ENCODE results near the gene SIRT7. TPM values are rescaled to one million over a fixed set of nuclear protein-coding genes. Genes with fewer than 3 reads are reported as not detected.

The SIRT7 gene
- total RNA-seq, 1 experiment from 2014 or later, result 24.2 TPM

- no peak for TF ChIP-seq ZBTB43 (CRISPR knock-in tag; IDR thresholded peaks at IDR 0.05)
- TF ChIP-seq ZNF317 (CRISPR knock-in tag; IDR thresholded peaks at IDR 0.05; ENCODE audit: borderline replicate concordance, low read depth), result no peak
Measured at GRCh38 chr17:81879121-81879520, 38.9 kb downstream of the SIRT7 start (continued).

- H3K27me3 Mint-ChIP-seq (ENCODE audit: low read depth), result no peaks in the 10 kb centered on the region
- ChIA-PET POLR2A (no interaction called here), CTCF (no interaction called here)
- TF ChIP-seq KAT7 (CRISPR knock-in tag; IDR thresholded peaks at IDR 0.05; ENCODE audit: borderline replicate concordance) (no peak), SMAD3 (CRISPR knock-in tag; IDR thresholded peaks at IDR 0.05; ENCODE audit: borderline replicate concordance) (no peak)
- H3K4me1 Mint-ChIP-seq, result no peaks in the 10 kb centered on the region
- H3K36me3 Mint-ChIP-seq, result peaks cover 22% of the 10 kb centered on the region
- no peaks in the 10 kb centered on the region for H3K9me3 Mint-ChIP-seq
- DNase-seq (ENCODE audit: low spot score) (no peak), ATAC-seq (no peak)
- no peak overlapping the region for H3K4me3 Mint-ChIP-seq
- no peak overlapping the region for H3K27ac Mint-ChIP-seq
Measured at GRCh38 chr17:81878294-81878693, 39.7 kb downstream of the SIRT7 start.

- ATAC-seq (no peak), DNase-seq (ENCODE audit: low spot score) (no peak)
- Mint-ChIP-seq H3K9me3 (no peaks in the 10 kb centered on the region), H3K4me3 (no peak overlapping the region), H3K27me3 (ENCODE audit: low read depth) (no peaks in the 10 kb centered on the region; the same call in 1 of the 2 replicates), H3K4me1 (no peaks in the 10 kb centered on the region), H3K27ac (no peak overlapping the region), H3K36me3 (peaks cover 18% of the 10 kb centered on the region)
- no peak for TF ChIP-seq AFF4 (CRISPR knock-in tag; IDR thresholded peaks at IDR 0.05; ENCODE audit: borderline replicate concordance)
- TF ChIP-seq PREB (CRISPR knock-in tag; IDR thresholded peaks at IDR 0.05; ENCODE audit: borderline replicate concordance), result no peak
- TF ChIP-seq NFYB (CRISPR knock-in tag; conservative IDR thresholded peaks at IDR 0.05; ENCODE audit: low read depth), result no peak
- TF ChIP-seq RELA (CRISPR knock-in tag; IDR thresholded peaks at IDR 0.05; ENCODE audit: borderline replicate concordance), result no peak
- no peak for TF ChIP-seq ZNF317 (CRISPR knock-in tag; IDR thresholded peaks at IDR 0.05; ENCODE audit: borderline replicate concordance, low read depth)
- TF ChIP-seq ARID4B (CRISPR knock-in tag; IDR thresholded peaks at IDR 0.05; ENCODE audit: borderline replicate concordance), result no peak
- TF ChIP-seq PRRX2 (CRISPR knock-in tag; IDR thresholded peaks at IDR 0.05), result no peak
- ChIA-PET CTCF (interaction anchor here (0.6 kb wide), 1 partner anchor 152 kb away, joined by 4 read pairs; no protein-coding TSS in a partner anchor), POLR2A (interaction anchor here (0.6 to 0.7 kb wide), 2 partner anchors 46 to 145 kb away, joined by 4 read pairs; no protein-coding TSS in a partner anchor)
Measured at GRCh38 chr17:81877569-81877968, 40.4 kb downstream of the SIRT7 start.
